ENCODE results near the gene NSMCE4A. TPM values are rescaled to one million over a fixed set of nuclear protein-coding genes. Genes with fewer than 3 reads are reported as not detected.

The NSMCE4A gene
- total and polyA plus RNA-seq, 2 of the 4 experiments (the other 2 are of a cell fraction), result 13.4 to 33.2 TPM

DNA sequence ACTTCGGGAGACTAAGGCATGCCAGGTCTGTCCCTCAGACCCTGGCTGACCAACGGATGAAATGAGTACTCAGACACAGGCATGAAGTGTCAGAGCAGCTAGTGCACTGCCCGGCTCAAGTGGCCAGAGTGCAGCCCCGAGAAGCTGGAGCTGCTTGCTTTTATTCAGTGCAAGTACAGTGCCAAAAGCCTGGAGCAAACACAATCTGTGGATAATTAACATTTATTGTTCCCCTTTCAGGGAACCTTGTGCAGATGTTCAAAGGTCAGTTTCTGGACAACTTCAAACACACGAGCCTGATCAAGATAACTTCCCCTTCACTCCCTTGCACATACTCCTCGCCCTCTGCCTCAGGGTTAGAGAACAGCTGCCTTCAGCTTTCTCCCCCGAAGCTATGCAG lies 39.3 kb downstream of the NSMCE4A start:
- H2BK15ac ChIP-seq (ENCODE audit: low read depth, low read length), result no peak overlapping the region
- no peak overlapping the region for H2BK5ac ChIP-seq (ENCODE audit: low read depth, low read length, poor library complexity, severe bottlenecking)
- H3K36me3 ChIP-seq (ENCODE audit: control insufficient read depth, insufficient read depth, low read length), result no peaks in the 10 kb centered on the region
- no peak overlapping the region for H3K27ac ChIP-seq (ENCODE audit: insufficient read depth, low read length)
- H3K79me1 ChIP-seq (ENCODE audit: low read depth in 1 of 2, low read length in 2 of 2), result 0 out of 4 replicates have a peak, but pooled peaks cover 0 to 6% of the 10 kb centered on the region in 2 experiments
- dilution Hi-C loops (cut with HindIII; ENCODE audit: low sequenced_read_pairs, unreplicated experiment) (no loop called here), in situ Hi-C loops (cut with MboI; ENCODE audit: low sequenced_read_pairs) (no loop called here), intact Hi-C loops (cut with micrococcal nuclease) (no loop called here)
- H3K9me1 ChIP-seq (ENCODE audit: insufficient read depth, low read length), result no peaks in the 10 kb centered on the region
- no peaks in the 10 kb centered on the region for H3K27me3 ChIP-seq (ENCODE audit: control insufficient read depth, insufficient read depth, low read length)
- TF ChIP-seq FOS (IDR thresholded peaks at IDR 0.05; ENCODE audit: low read depth, low read length), result no peak
- TF ChIP-seq, protein P1, sequence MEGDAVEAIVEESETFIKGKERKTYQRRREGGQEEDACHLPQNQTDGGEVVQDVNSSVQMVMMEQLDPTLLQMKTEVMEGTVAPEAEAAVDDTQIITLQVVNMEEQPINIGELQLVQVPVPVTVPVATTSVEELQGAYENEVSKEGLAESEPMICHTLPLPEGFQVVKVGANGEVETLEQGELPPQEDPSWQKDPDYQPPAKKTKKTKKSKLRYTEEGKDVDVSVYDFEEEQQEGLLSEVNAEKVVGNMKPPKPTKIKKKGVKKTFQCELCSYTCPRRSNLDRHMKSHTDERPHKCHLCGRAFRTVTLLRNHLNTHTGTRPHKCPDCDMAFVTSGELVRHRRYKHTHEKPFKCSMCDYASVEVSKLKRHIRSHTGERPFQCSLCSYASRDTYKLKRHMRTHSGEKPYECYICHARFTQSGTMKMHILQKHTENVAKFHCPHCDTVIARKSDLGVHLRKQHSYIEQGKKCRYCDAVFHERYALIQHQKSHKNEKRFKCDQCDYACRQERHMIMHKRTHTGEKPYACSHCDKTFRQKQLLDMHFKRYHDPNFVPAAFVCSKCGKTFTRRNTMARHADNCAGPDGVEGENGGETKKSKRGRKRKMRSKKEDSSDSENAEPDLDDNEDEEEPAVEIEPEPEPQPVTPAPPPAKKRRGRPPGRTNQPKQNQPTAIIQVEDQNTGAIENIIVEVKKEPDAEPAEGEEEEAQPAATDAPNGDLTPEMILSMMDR (conservative IDR thresholded peaks at IDR 0.05; ENCODE audit: low read depth, low read length), result no peak
- TF ChIP-seq CHD1 (IDR thresholded peaks at IDR 0.05; ENCODE audit: low read depth, low read length), result no peak
- TF ChIP-seq SMC3 (IDR thresholded peaks at IDR 0.05; ENCODE audit: low read depth, low read length), result no peak
- no peak for TF ChIP-seq MXI1 (IDR thresholded peaks at IDR 0.05; ENCODE audit: borderline replicate concordance, low read depth, low read length)
- TF ChIP-seq NFE2L2 (IDR thresholded peaks at IDR 0.05; ENCODE audit: low read depth, low read length), result no peak
- TF ChIP-seq RAD21 (IDR thresholded peaks at IDR 0.05; ENCODE audit: low read length), result no peak
- no peak for TF ChIP-seq ELK1 (IDR thresholded peaks at IDR 0.05; ENCODE audit: borderline replicate concordance, low read depth, low read length)
- TF ChIP-seq POLR2A (IDR thresholded peaks at IDR 0.05; ENCODE audit: low read depth, low read length), result no peak
- TF ChIP-seq CEBPB (IDR thresholded peaks at IDR 0.05; ENCODE audit: low read depth, low read length), result no peak
- no peak for TF ChIP-seq RCOR1 (IDR thresholded peaks at IDR 0.05; ENCODE audit: insufficient replicate concordance, low read length)
- no peak overlapping the region for H3K9ac ChIP-seq (ENCODE audit: low read depth, low read length)
- no peaks in the 10 kb centered on the region for H3K4me1 ChIP-seq (ENCODE audit: control insufficient read depth, insufficient read depth, low read length)
- H2BK20ac ChIP-seq (ENCODE audit: low read depth, low read length), result no peak overlapping the region
- no peak overlapping the region for H3K18ac ChIP-seq (ENCODE audit: low read depth, low read length)
- no peak overlapping the region for H3K4me3 ChIP-seq (ENCODE audit: insufficient read depth, low read depth, low read length)
- no peak overlapping the region for H2AK5ac ChIP-seq (ENCODE audit: low read depth, low read length)
- H3K23ac ChIP-seq (ENCODE audit: low read depth, low read length), result no peak overlapping the region
- WGBS, 2 experiments (ENCODE audit: extremely low coverage in 2 of 2, insufficient read length in 1 of 2), result 80% methylated on average over 4 of the region's 7 CpGs; no CpG with 5 or more reads in 1 of the 2 experiments
- no peak overlapping the region for H3K14ac ChIP-seq (replicated peaks; ENCODE audit: low read depth, low read length)
- H4K5ac ChIP-seq (ENCODE audit: low read depth, low read length), result no peak overlapping the region
- H2BK120ac ChIP-seq (ENCODE audit: low read depth, low read length), result no peak overlapping the region
- no peak overlapping the region for H3K4ac ChIP-seq (ENCODE audit: low read depth, low read length)
- DNase-seq (no peak), ATAC-seq (ENCODE audit: low read depth) (no peak)
- no peak overlapping the region for H3K4me2 ChIP-seq (ENCODE audit: low read depth, low read length)
- H3K56ac ChIP-seq (ENCODE audit: extremely low read depth, insufficient read depth, low read length), result no peak overlapping the region
- H2AK9ac ChIP-seq (replicated peaks; ENCODE audit: low read depth, low read length, poor library complexity), result no peak overlapping the region
- no peaks in the 10 kb centered on the region for H4K20me1 ChIP-seq (ENCODE audit: insufficient read depth, low read length)
- no peak overlapping the region for H2AFZ ChIP-seq (replicated peaks; ENCODE audit: low read length, poor library complexity)
- no TSS peak for BruUV-seq (replicated peaks)
- no peaks in the 10 kb centered on the region for H3K9me3 ChIP-seq (ENCODE audit: control insufficient read depth, insufficient read depth, low read length)
- POLR2A ChIA-PET (ENCODE audit: unreplicated experiment), result no interaction called here
- H4K8ac ChIP-seq (ENCODE audit: low read depth in 2 of 2, low read length in 2 of 2), result no peak overlapping the region
- H4K91ac ChIP-seq (ENCODE audit: insufficient read depth, low read depth, low read length), result no peak overlapping the region
- CTCF ChIA-PET, result interaction anchor here (0.6 to 0.7 kb wide), 2 partner anchors 116 to 127 kb away, joined by 3 read pairs; no protein-coding TSS in a partner anchor

Data from IMR-90 (cell line).